Activated T-cell treated with anti-CD3 and anti-CD28 coated beads for 48 hours (primary cell): ENCODE data around the gene PPP2R5A.
A peak's percentile ranks its signal among the peaks of the same experiment; 100 is the strongest.
"Not testable (repeated sequence)": the region's sequence is repeated elsewhere in the genome, so short reads cannot be mapped to it uniquely, and the experiment has no call there.

Experiments
- DNase-seq: peaks from one replicate; pipeline ENCODE4 v3.0.0-alpha.2; 2020; ENCODE audit warnings: low read depth

Gene PPP2R5A

DNA sequence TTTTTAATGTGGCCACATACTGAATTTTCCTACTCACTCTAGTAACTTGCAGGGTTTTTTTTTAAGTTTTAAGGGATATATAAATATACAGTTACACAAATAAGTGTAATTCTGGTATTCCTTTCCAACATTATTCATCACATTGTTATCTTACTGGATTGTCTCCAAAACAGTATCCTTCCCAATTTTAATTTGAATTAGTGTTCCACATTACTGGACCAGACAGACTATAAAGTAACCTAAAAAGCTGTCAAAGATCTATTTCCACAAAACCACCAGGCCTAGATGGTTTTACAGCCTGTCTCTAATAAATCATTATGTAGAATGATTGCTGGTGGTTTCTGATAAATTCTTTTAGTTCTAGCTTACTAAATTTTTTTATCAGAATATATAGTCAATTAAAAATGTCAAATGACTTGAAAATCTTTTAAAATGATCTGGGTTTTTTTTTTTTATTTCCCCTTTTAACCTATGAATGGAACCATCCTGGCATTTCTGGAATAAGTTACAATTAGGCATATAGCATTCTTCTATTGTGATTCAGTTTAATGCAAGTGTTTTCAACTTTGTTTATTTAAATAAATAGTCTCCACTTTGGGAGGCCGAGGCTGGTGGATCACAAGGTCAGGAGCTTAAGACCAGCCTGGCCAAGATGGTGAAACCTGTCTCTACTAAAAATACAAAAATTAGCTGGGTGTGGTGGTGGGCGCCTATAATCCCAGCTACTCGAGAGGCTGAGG, 70.2 kb downstream of the PPP2R5A start:
- DNase-seq = no peak

DNA sequence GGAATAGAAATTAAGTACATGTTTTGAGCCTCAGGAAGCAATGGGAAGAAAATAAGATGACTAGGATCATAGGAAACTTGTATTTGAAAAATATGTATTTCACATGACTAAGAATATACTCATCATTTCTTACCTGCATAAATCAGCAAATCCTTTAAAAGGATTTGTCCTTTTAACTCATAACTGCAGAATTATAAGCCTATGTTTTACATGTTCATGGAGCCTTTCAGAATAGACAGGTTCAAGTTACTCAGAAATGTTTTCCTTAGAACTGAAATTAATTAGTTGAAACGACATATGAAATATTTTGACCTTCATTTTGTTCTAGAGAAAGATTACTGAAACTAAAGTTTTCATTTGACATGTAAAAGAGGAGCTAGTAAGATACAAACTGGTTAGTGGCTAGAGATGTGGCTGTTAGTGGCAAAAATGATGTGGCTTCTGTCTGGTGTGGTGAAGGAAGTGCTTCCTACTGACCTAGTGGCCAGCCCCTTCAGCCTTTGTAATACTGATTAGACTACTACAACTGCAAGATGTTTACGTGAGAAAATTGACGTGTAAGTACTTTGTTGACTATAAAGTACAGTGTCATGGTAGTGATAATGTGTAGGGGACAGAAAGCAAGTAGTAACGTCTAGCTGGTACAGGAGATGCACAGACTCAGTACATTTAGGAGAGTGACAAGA, 74.7 kb downstream of the PPP2R5A start:
- peak; percentile 19 for DNase-seq

- no peak for DNase-seq
Measured at GRCh38 chr1:212364985-212365384, 79.8 kb downstream of the PPP2R5A start.

- DNase-seq = no peak
Measured at GRCh38 chr1:212366901-212367300, 81.7 kb downstream of the PPP2R5A start.

- no peak for DNase-seq
Measured at GRCh38 chr1:212367474-212368072, 82.4 kb downstream of the PPP2R5A start.

GRCh38 chr1:212368073-212368484, 82.9 kb downstream of the PPP2R5A start:
- DNase-seq = no peak

GRCh38 chr1:212375986-212376385, 90.8 kb downstream of the PPP2R5A start:
- DNase-seq = no peak

DNA sequence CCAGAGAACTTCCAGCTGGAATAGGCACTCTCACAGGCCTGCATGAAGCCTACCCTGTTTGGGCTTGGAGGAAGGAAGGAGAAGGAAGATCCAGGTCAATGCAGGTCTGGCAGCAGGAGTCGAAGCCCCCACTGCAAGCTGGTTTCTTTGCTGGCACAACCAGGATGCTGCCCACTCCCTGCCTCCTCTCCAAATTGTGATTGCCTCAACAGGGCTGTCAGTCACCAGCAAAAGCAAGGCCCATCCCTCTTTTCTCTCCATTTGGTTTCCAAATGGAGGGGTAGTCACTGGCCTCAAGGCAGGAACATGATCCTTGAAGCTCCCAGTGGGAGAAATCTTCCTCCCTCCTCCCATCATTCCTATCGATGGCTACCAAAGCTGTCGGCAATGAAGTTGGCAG, 92.4 kb downstream of the PPP2R5A start:
- DNase-seq = no peak

DNA sequence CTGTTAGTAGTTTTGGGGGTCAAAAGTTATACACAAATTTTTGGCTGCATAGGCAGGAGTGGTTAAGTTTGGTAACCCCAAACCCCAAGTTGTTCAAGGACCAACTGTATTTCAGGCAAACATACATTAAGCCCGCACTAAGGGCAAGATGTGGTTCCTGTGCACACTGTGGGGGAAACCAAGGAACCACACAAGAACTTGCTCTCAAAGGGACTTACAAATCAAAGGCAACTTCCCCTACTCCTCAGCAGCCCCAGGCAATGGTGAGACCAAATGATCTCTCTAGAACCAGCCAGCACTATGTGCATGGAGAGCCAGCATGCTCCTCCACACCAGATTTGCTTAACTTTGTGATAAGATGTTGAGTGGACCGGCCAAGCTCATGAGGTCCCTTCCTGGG, 94.2 kb downstream of the PPP2R5A start:
- no peak for DNase-seq

- no peak for DNase-seq
Measured at GRCh38 chr1:212381397-212382035, 96.3 kb downstream of the PPP2R5A start.

GRCh38 chr1:212386029-212386428, 100.8 kb downstream of the PPP2R5A start:
- no peak for DNase-seq

- no peak for DNase-seq
Measured at GRCh38 chr1:212388985-212389716, 103.9 kb downstream of the PPP2R5A start.

GRCh38 chr1:212395678-212396437, 110.6 kb downstream of the PPP2R5A start:
- DNase-seq = not testable (repeated sequence)

GRCh38 chr1:212396638-212397037, 111.4 kb downstream of the PPP2R5A start:
- no peak for DNase-seq

- no peak for DNase-seq
Measured at GRCh38 chr1:212397171-212397570, 112.0 kb downstream of the PPP2R5A start.

DNA sequence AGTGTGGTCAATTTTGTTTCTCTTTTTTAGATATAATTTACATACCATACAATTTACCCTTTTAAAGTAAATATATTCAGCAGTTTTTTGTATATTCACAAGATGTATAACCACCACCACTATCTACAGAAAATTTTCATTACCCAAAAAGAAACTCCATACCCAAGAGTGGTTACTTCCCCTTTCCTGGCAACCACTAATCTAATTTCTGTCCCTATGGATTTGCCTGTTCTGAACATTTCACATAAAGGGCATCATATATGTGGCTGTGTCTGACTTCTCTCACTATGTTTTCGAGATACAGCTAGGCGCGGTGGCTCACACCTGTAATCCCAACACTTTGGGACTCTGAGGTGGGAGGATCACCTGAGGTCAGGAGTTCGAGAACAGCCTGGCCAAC, 115.8 kb downstream of the PPP2R5A start:
- no peak for DNase-seq

DNA sequence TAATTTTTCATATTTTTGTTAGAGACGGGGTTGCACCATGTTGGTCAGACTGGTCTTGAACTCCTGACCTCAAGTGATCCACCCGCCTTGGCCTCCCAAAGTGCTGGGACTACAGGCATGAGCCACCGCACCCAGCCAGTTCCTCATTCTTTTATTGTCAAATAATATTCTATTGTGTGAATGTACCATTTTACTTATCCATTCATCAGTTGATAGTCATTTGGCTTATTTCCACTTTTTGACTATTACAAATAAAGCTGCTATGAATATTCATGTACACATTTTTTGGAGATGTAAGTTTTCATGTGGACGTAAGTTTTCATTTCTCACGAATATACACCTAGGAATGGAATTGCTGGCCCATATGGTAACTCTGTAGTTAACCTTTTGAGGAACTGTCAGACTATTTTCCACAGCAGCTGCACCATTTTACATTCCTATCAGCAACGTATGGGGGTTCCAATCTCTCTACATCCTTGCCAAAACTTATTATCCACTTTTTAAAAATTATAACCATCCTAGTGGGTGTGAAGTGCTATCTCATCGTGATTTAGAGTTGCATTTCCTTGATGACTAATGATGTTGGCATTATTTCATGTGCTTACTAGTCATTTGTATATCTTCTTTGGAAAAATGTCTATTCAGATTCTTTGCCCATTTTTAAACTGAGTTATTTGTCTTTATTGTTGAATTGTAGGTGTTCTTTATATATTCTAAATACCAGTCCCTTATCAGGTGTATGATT, 116.8 kb downstream of the PPP2R5A start:
- DNase-seq = no peak

DNA sequence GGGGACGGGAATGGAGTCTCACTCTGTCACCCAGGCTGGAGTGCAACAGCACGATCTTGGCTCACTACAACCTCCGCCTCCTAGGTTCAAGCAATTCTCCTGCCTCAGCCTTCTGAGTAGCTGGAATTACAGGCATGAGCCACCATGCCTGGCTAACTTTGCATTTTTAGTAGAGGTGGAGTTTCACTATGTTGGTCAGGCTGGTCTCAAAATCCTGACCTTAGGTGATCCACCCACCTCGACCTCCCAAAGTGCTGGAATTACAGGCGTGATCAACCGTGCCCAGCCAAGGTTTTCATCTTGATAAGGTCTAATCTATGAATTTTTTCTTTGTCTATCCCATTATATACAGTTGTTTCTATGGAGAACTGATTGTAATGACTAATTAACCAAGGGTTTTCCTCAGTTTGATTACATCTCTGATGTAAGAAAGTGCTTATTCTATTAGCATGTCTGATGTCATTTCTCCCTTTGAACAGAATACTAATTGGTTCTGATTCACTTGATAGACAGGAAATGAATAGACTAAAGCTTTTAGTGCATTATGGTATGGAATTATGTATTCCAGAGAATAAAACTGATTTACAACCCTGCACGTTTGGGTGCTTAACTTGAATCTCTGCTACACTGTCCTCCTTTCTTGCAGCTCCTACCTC, 117.6 kb downstream of the PPP2R5A start:
- no peak for DNase-seq

GRCh38 chr1:212410231-212410820, 125.1 kb downstream of the PPP2R5A start:
- no peak for DNase-seq
